B cell (primary cell): Measurements from ENCODE around the gene CDKAL1. TPM values are rescaled to one million over a fixed set of nuclear protein-coding genes. Genes with fewer than 3 reads are reported as not detected.

Experiments
- ATAC-seq: fragments of 200-7000 bp; cut with Tn5 transposase; one replicate; pipeline ENCODE4 v1.10.0; 2021; ENCODE audit warnings: low read depth, mild to moderate bottlenecking, moderate number of reproducible peaks, moderate library complexity
- CTCF ChIA-PET: fragments of 350-600 bp; sonication (Branson Sonifier 250); formaldehyde crosslinking; loops from one replicate; lab custom pipeline; 2021; ENCODE audit warnings: antibody characterized with exemption, inconsistent platforms; lab: Charles Lee
- POLR2A ChIA-PET: fragments of 350-600 bp; sonication (Branson Sonifier 250); formaldehyde crosslinking; loops from one replicate; lab custom pipeline; 2021; ENCODE audit warnings: antibody characterized with exemption; lab: Charles Lee
- DNase-seq: peaks from one replicate; pipeline ENCODE4 v3.0.0; 2013
- H2AFZ ChIP-seq: 2 replicates; pipeline ENCODE4 v1.6.1; 2012; ENCODE audit warnings: mild to moderate bottlenecking, low read depth, low read length; ENCODE audit not compliant: insufficient read depth, poor library complexity, severe bottlenecking
- H3K27ac ChIP-seq, 2 donors: 1 replicate in 1 of 2; 2 replicates in 1 of 2; pipeline ENCODE4 v1.5.1; 2012 to 2013; ENCODE audit warnings: low read length in 2 of 2, mild to moderate bottlenecking in 2 of 2, moderate library complexity in 1 of 2
- H3K27me3 ChIP-seq, 4 experiments: fragments of 200-600 bp in 1 of 4; sonication (generic) in 1 of 4; replicated peaks in 1 of 4; 1 replicate in 2 of 4; 2 replicates in 2 of 4; pipeline versions ENCODE4 v1.6.1 to v1.7.0; 2013 to 2016; ENCODE audit warnings: low read length in 3 of 4, mild to moderate bottlenecking in 2 of 4, mixed read lengths in 1 of 4, moderate library complexity in 1 of 4; ENCODE audit not compliant: insufficient read depth in 4 of 4, control insufficient read depth in 3 of 4; ENCODE audit errors: control extremely low read depth in 1 of 4
- H3K36me3 ChIP-seq, 2 experiments: replicated peaks in 1 of 2; 1 replicate in 1 of 2; 2 replicates in 1 of 2; pipeline versions ENCODE4 v1.6.1 to v1.7.1; 2013; ENCODE audit warnings: low read length in 1 of 2; ENCODE audit not compliant: insufficient read depth in 2 of 2, control insufficient read depth in 1 of 2; ENCODE audit errors: control extremely low read depth in 1 of 2, extremely low read depth in 1 of 2
- H3K4me1 ChIP-seq, 2 donors: fragments of 200-600 bp in 1 of 2; sonication (generic) in 1 of 2; 1 replicate in 1 of 2; 2 replicates in 1 of 2; pipeline versions ENCODE4 v1.5.1 to v1.6.1; 2013 to 2017; ENCODE audit warnings: low read length in 2 of 2; ENCODE audit not compliant: control insufficient read depth in 2 of 2, insufficient read depth in 2 of 2
- H3K4me2 ChIP-seq: replicated peaks from 2 replicates; pipeline ENCODE3; 2012; ENCODE audit warnings: mild to moderate bottlenecking, low read depth, low read length; ENCODE audit not compliant: poor library complexity, severe bottlenecking
- H3K4me3 ChIP-seq, 5 experiments: fragments of 200-600 bp in 1 of 5; sonication (generic) in 1 of 5; 1 replicate in 3 of 5; 2 replicates in 2 of 5; pipeline versions ENCODE4 v1.5.1 to v1.7.0; 2011 to 2016; ENCODE audit warnings: low read length in 4 of 5, mild to moderate bottlenecking in 4 of 5, low read depth in 2 of 5, control low read depth in 1 of 5, moderate library complexity in 1 of 5; ENCODE audit not compliant: insufficient read depth in 1 of 5; ENCODE audit errors: control extremely low read depth in 1 of 5, extremely low read depth in 1 of 5
- H3K79me2 ChIP-seq: fragments of 200-600 bp; sonication (generic); one replicate; pipeline ENCODE4 v1.6.0; 2016; ENCODE audit warnings: low read length; ENCODE audit not compliant: control insufficient read depth, insufficient read depth
- H3K9ac ChIP-seq: fragments of 200-600 bp; sonication (generic); 2 replicates; pipeline ENCODE4 v1.6.1; 2017; ENCODE audit warnings: mild to moderate bottlenecking, low read length, moderate library complexity
- H3K9me3 ChIP-seq, 3 donors: one replicate each; pipeline versions ENCODE4 v1.6.1 to v1.7.1; 2013; ENCODE audit warnings: low read length in 2 of 3; ENCODE audit not compliant: control insufficient read depth in 2 of 3, insufficient read depth in 1 of 3; ENCODE audit errors: control extremely low read depth in 1 of 3
- H4K20me1 ChIP-seq: 2 replicates; pipeline ENCODE4 v1.6.0; 2012; ENCODE audit warnings: mild to moderate bottlenecking, low read length; ENCODE audit not compliant: insufficient read depth, control insufficient read depth, poor library complexity, severe bottlenecking
- H3K27ac Mint-ChIP-seq: one replicate; pipeline ENCODE4 v1.8.0; 2021; ENCODE audit warnings: mixed read lengths
- H3K27me3 Mint-ChIP-seq: one replicate; pipeline ENCODE4 v1.8.0; 2021; ENCODE audit warnings: mixed read lengths
- H3K4me1 Mint-ChIP-seq: one replicate; pipeline ENCODE4 v1.8.0; 2021; ENCODE audit warnings: mixed read lengths
- H3K4me3 Mint-ChIP-seq: one replicate; pipeline ENCODE4 v1.8.0; 2021; ENCODE audit warnings: mixed read lengths
- H3K9me3 Mint-ChIP-seq: one replicate; pipeline ENCODE4 v1.8.0; 2022; ENCODE audit warnings: mixed read lengths; ENCODE audit not compliant: insufficient read depth
- CTCF ChIP-seq: fragments of 200-600 bp; IDR thresholded peaks from one replicate; pipeline ENCODE4 v1.8.0; 2022; ENCODE audit warnings: antibody characterized with exemption, mild to moderate bottlenecking
- EZH2 ChIP-seq: IDR thresholded peaks from 2 replicates; pipeline ENCODE4 v1.6.1; 2012; ENCODE audit warnings: borderline replicate concordance, low read depth, mild to moderate bottlenecking, moderate library complexity, low read length; ENCODE audit not compliant: insufficient read depth, poor library complexity, severe bottlenecking
- WGBS: methylation state at CpG from one replicate; pipeline ENCODE4 v1.1.5; 2013; ENCODE audit warnings: missing lambda C conversion rate; ENCODE audit not compliant: insufficient coverage; 5-methylcytosine and 5-hydroxymethylcytosine counted together
- intact Hi-C: fragments of 100-400 bp; cut with micrococcal nuclease; formaldehyde crosslinking; loops from one replicate; pipeline ENCODE4 v1.10.0; 2022
- polyA plus RNA-seq: library from polyadenylated mRNA; depleted of rRNA; stranded (reverse); fragments of >200 nt; gene quantifications from 2 replicates; pipeline ENCODE4 v1.2.3, GENCODE V29; 2012
- total RNA-seq, 2 donors: library from RNA; stranded (reverse); fragments of 120-200 nt in 1 of 2; gene quantifications; 1 replicate in 1 of 2; 2 replicates in 1 of 2; pipeline versions ENCODE4 v1.2.3 to v1.2.4, GENCODE V29; 2013 to 2022

The CDKAL1 gene
- total and polyA plus RNA-seq, 2 donors (not counting 1 experiment from before 2014, with no cell fraction given) = 6.1 to 33.3 TPM

GRCh38 chr6:20564269-20564668, 30.0 kb downstream of the CDKAL1 start:
- no peak overlapping the region for H3K4me2 ChIP-seq
- intact Hi-C loops = loop anchor here (1.0 kb wide), 1 partner anchor 1025 kb away; no protein-coding TSS in a partner anchor
- Mint-ChIP-seq H3K9me3 (no peaks in the 10 kb centered on the region), H3K27me3 (no peaks in the 10 kb centered on the region), H3K4me1 (peaks cover 3% of the 10 kb centered on the region), H3K27ac (no peak overlapping the region), H3K4me3 (no peak overlapping the region)
- H3K27me3 ChIP-seq = no peaks in the 10 kb centered on the region
- H2AFZ ChIP-seq = no peak overlapping the region
- DNase-seq (peak; percentile 49), ATAC-seq (no peak)
- no peak overlapping the region for H3K27ac ChIP-seq
- ChIA-PET POLR2A (no interaction called here), CTCF (interaction anchor here (0.5 to 6.1 kb wide), 18 partner anchors 8 to 1371 kb away, joined by 3 to 106 read pairs (median 3); partner anchors contain the start of gene SOX4)
- no peak for TF ChIP-seq EZH2
- peak; percentile 89 for TF ChIP-seq CTCF
- peaks cover 12% of the 10 kb centered on the region for H3K79me2 ChIP-seq
- no peak overlapping the region for H3K9ac ChIP-seq
- H3K4me1 ChIP-seq = peaks cover 4 to 5% of the 10 kb centered on the region in 2 donors
- H3K4me3 ChIP-seq = no peak overlapping the region
- H3K9me3 ChIP-seq = peaks cover 0 to 7% (median 0%) of the 10 kb centered on the region in 3 donors
- H3K36me3 ChIP-seq = no peaks in the 10 kb centered on the region
- H4K20me1 ChIP-seq = peaks cover 6% of the 10 kb centered on the region

- H3K4me3 Mint-ChIP-seq = no peak overlapping the region
- whole genome bisulfite sequencing = no CpG with 5 or more reads among the region's 2 CpGs
Observed at GRCh38 chr6:20564777-20565176, 30.5 kb downstream of the CDKAL1 start.

More at GRCh38 chr6:20564777-20565176, 30.5 kb downstream of the CDKAL1 start:
- H3K9me3 ChIP-seq = peaks cover 0 to 7% (median 0%) of the 10 kb centered on the region in 3 donors
- H3K27ac Mint-ChIP-seq = no peak overlapping the region
- H3K9ac ChIP-seq = no peak overlapping the region
- ChIA-PET CTCF (interaction anchor here (0.7 to 6.1 kb wide), 15 partner anchors 9 to 1130 kb away, joined by 3 to 106 read pairs (median 3); partner anchors contain the start of gene SOX4), POLR2A (no interaction called here)
- H3K4me3 ChIP-seq = no peak overlapping the region
- H3K4me1 Mint-ChIP-seq = peaks cover 3% of the 10 kb centered on the region
- peaks cover 12% of the 10 kb centered on the region for H3K79me2 ChIP-seq
- H4K20me1 ChIP-seq = peaks cover 6% of the 10 kb centered on the region
- intact Hi-C loops = loop anchor here (1.0 kb wide), 1 partner anchor 1025 kb away; no protein-coding TSS in a partner anchor
- no peaks in the 10 kb centered on the region for H3K27me3 Mint-ChIP-seq
- no peaks in the 10 kb centered on the region for H3K27me3 ChIP-seq
- TF ChIP-seq EZH2 (no peak), CTCF (no peak)
- ATAC-seq = no peak
- no peaks in the 10 kb centered on the region for H3K9me3 Mint-ChIP-seq
- H3K4me1 ChIP-seq = peaks cover 4 to 5% of the 10 kb centered on the region in 2 donors
- H3K4me2 ChIP-seq = no peak overlapping the region
- DNase-seq = no peak
- peaks cover 0 to 2% of the 10 kb centered on the region in 2 experiments for H3K36me3 ChIP-seq
- H3K27ac ChIP-seq = no peak overlapping the region
- no peak overlapping the region for H2AFZ ChIP-seq
